Karpas-422 (cell line): ENCODE measurements around the gene UBE2J2. TPM values are rescaled to one million over a fixed set of nuclear protein-coding genes. Genes with fewer than 3 reads are reported as not detected.

Experiments
- DNase-seq: peaks from one replicate; pipeline ENCODE4 v3.0.0-alpha.2; 2015
- H2AFZ ChIP-seq: fragments of 200-600 bp; sonication (generic); 2 replicates; pipeline ENCODE4 v1.6.1; 2014; ENCODE audit warnings: antibody characterized with exemption, low read length, mixed read lengths
- H3K27ac ChIP-seq: fragments of 200-600 bp; sonication (generic); 2 replicates; pipeline ENCODE4 v1.5.1; 2014; ENCODE audit warnings: mild to moderate bottlenecking, low read length, moderate library complexity
- H3K27me3 ChIP-seq: fragments of 200-600 bp; sonication (generic); 2 replicates; pipeline ENCODE4 v1.6.1; 2014; ENCODE audit warnings: low read length, mixed read lengths
- H3K36me3 ChIP-seq: fragments of 200-600 bp; sonication (generic); 2 replicates; pipeline ENCODE4 v1.6.1; 2014; ENCODE audit warnings: low read length, mixed read lengths; ENCODE audit not compliant: insufficient read depth
- H3K4me1 ChIP-seq: fragments of 200-600 bp; sonication (generic); 2 replicates; pipeline ENCODE4 v1.6.1; 2014; ENCODE audit warnings: mild to moderate bottlenecking, low read length, mixed read lengths
- H3K4me2 ChIP-seq: fragments of 200-600 bp; sonication (generic); 2 replicates; pipeline ENCODE4 v1.6.1; 2014; ENCODE audit warnings: low read length, low read depth, mild to moderate bottlenecking; ENCODE audit not compliant: poor library complexity, severe bottlenecking
- H3K4me3 ChIP-seq: fragments of 200-600 bp; sonication (generic); 2 replicates; pipeline ENCODE4 v1.5.1; 2014; ENCODE audit warnings: mild to moderate bottlenecking, antibody characterized with exemption, low read length, mixed read lengths
- H3K79me2 ChIP-seq: fragments of 200-600 bp; sonication (generic); 2 replicates; pipeline ENCODE4 v1.6.1; 2014; ENCODE audit warnings: mild to moderate bottlenecking, low read length, mixed read lengths
- H3K9ac ChIP-seq: fragments of 200-600 bp; sonication (generic); 2 replicates; pipeline ENCODE4 v1.6.0; 2014; ENCODE audit warnings: low read length
- H3K9me2 ChIP-seq: fragments of 200-600 bp; sonication (generic), shearing (Covaris generic); replicated peaks from 2 replicates; pipeline ENCODE4 v1.6.0; 2014; ENCODE audit warnings: mild to moderate bottlenecking, low read length, moderate library complexity; ENCODE audit not compliant: insufficient read depth
- H3K9me3 ChIP-seq: fragments of 300-700, 200-600 bp; sonication (generic); 2 replicates; pipeline ENCODE4 v1.6.1; 2014; ENCODE audit warnings: low read length, mixed read lengths
- H4K20me1 ChIP-seq: fragments of 200-600 bp; sonication (generic); 2 replicates; pipeline ENCODE4 v1.6.1; 2014; ENCODE audit warnings: mild to moderate bottlenecking, antibody characterized with exemption, low read length, low read depth; ENCODE audit not compliant: insufficient read depth
- total RNA-seq: library from RNA; depleted of rRNA; stranded (reverse); fragments of >200 nt; shearing (Covaris generic); gene quantifications from 2 replicates; pipeline ENCODE4 v1.2.3, GENCODE V29; 2014; ENCODE audit warnings: low replicate concordance

The UBE2J2 gene
- total RNA-seq, 1 experiment from 2014 or later: 46.1 TPM

DNA sequence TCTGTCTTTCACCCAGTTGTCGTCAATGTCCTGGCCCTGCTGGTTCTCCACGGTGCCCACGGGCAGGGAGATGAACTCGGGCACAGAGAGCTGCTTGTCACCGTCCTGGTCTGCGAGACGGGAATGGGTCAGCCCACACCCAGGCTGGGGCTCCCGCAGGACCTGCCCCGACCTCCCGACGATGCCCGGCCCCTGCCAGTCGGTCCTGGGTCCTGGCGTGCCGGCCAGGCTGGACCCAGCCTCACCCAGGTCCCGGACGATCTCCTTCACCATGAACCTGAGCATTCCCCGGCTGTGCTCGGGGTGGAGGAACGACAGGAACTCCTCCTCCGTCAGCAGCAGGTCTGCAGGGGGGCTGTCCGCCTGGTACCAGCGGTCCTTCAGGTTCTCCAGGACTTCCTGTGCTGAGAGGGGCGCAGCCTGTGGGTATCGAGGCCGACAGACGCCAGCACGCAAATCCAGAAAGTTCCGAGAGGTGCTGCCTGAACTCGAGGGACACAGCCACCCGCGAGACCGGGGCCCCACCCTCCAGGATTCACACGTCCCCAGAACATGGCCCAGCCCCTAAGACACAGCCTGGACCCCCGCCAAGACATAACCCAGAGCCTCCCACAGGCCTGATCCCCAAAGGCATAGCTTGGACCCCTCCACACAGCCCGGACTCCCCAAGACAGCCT is 55.0 kb downstream of the UBE2J2 start:
- no peaks in the 10 kb centered on the region for H3K36me3 ChIP-seq
- H3K9me3 ChIP-seq: no peaks in the 10 kb centered on the region
- no peaks in the 10 kb centered on the region for H3K79me2 ChIP-seq
- no peaks in the 10 kb centered on the region for H3K4me1 ChIP-seq
- H3K9ac ChIP-seq: no peak overlapping the region
- no peak overlapping the region for H3K27ac ChIP-seq
- no peaks in the 10 kb centered on the region for H3K27me3 ChIP-seq
- H3K9me2 ChIP-seq: no peaks in the 10 kb centered on the region
- H2AFZ ChIP-seq: no peak overlapping the region
- DNase-seq: no peak
- no peak overlapping the region for H3K4me2 ChIP-seq
- H4K20me1 ChIP-seq: peaks cover 23% of the 10 kb centered on the region; the same call in 1 of the 2 replicates
- H3K4me3 ChIP-seq: no peak overlapping the region

DNA sequence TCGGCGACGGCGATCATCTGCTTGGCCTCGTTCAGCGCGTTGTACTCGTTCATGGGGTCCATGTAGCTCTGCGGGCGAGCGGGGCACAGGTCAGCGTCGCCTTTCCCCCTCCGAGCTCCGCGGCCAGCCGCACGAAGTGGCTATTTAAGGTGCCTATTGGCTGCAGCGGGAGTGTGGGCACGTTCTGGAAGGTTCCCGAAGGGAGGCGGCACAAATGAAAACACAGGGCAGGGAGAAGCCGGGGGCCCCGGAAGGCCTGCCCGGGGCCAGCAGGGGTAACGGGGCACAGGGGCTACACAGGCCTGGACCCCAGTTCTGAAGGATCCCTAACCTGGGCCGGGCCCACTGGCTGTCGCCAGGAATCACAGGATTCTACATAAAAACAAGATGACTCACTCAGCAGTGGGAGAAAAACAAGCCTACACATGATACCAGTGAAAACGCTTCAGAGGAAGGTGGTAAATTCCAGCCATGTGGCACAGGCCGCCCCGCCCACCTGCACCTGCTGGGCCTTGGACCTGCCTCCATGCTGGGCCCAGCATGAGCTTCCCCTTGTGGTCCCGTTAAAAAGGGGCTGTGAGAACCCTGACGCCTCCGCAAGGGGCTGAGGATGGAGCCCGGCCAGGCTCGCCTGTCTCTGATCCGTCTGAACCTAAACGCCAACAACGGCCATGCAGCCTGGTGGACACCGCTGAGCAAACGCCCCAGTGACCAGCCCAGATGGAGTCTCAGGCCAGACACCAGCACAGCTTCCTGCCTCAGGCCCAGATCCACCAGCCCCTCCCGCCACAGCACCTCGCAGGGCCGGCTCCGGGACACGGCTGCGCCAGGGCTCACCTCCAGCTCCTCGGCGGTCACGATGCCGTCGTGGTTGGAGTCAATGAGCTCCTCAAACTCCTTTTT is 55.8 kb downstream of the UBE2J2 start:
- no peak overlapping the region for H3K4me2 ChIP-seq
- DNase-seq: no peak
- no peaks in the 10 kb centered on the region for H3K36me3 ChIP-seq
- H3K9me3 ChIP-seq: no peaks in the 10 kb centered on the region
- no peaks in the 10 kb centered on the region for H3K9me2 ChIP-seq
- no peaks in the 10 kb centered on the region for H3K27me3 ChIP-seq
- H3K4me1 ChIP-seq: no peaks in the 10 kb centered on the region
- H3K27ac ChIP-seq: no peak overlapping the region
- no peak overlapping the region for H3K9ac ChIP-seq
- no peak overlapping the region for H2AFZ ChIP-seq
- peaks cover 23% of the 10 kb centered on the region; the same call in 1 of the 2 replicates for H4K20me1 ChIP-seq
- H3K79me2 ChIP-seq: no peaks in the 10 kb centered on the region
- H3K4me3 ChIP-seq: no peak overlapping the region

DNA sequence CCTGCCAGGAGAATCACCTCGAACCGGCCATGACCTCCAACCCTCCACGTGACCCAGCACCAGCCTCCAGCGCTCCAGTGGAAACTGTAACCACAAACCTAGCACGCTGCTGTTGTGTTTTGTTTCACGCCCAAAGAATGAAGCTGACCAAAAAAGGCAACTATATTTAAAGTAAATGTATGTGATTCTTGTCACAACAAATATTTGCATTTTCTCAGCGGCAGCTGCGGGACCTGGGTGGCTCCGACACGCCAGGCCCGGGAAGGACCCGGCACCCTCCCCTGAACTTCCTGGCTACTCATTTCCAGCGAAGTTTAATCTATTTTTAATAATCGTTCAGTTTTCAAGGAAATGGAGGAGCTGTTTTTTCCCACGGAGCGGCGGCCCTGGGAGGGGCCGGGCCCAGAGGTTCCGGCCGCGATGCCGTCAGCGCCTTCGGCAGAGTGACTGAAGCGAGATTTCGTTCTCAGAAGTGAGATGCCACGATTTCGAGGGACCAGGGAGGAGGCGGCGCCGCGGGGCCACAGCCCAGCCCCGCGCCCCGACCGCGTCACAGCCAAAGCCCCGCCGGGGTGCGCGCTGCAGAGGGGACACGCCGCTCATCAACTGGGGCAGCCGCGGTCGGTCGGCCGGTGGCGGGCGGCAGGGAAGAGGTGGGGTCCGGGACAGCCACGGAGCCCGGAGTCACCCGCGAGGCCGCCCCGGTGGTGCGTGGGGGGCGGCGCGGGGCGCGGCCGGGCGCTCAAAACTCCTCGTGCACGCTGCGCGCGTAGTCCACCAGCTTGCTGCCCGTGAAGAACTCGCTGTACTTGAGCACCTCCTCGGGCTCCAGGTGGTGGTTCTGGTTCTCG is 56.7 kb downstream of the UBE2J2 start:
- Histone ChIP-seq H3K9ac (no peak overlapping the region), H3K27me3 (no peaks in the 10 kb centered on the region), H3K9me2 (no peaks in the 10 kb centered on the region), H3K4me2 (no peak overlapping the region), H3K4me1 (no peaks in the 10 kb centered on the region), H3K79me2 (no peaks in the 10 kb centered on the region), H3K9me3 (no peaks in the 10 kb centered on the region), H2AFZ (no peak overlapping the region), H3K4me3 (no peak overlapping the region), H4K20me1 (peaks cover 23% of the 10 kb centered on the region; the same call in 1 of the 2 replicates), H3K36me3 (no peaks in the 10 kb centered on the region), H3K27ac (no peak overlapping the region)
- no peak for DNase-seq

DNA sequence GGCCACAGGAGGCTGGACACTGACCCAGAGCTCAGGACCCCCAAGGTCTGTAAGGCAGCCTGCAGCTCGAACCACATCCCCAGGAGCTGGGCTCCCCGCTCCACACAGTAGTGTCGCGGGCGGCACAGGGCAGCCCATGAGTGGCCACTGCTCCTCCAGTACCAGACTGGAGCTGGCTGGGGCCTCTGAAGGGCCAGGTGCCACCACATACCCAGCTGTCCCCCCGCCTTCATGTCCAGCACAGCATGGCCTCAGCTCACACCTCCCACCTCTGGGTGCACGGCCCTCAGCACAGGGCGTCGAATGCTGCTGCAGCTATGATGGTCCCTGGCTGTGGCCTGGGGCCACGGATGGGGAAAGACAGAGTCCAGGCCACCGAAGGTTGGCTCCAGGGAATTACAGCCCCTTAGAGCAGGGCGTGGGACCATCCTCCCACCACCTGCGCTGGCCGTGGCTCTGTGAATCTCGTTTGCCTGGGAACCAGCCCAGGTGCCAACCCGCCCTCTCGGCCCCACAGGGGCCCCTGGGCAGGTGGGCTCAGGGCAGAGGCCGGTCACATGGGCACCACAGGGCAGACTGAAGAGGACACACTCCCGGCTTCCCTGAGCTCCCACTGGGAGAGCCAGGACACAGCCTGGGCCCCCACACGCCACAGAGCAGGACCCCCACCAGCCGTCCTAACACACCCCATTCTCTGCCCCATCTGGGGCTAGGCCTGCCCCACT is 57.6 kb downstream of the UBE2J2 start:
- no peaks in the 10 kb centered on the region for H3K79me2 ChIP-seq

DNA sequence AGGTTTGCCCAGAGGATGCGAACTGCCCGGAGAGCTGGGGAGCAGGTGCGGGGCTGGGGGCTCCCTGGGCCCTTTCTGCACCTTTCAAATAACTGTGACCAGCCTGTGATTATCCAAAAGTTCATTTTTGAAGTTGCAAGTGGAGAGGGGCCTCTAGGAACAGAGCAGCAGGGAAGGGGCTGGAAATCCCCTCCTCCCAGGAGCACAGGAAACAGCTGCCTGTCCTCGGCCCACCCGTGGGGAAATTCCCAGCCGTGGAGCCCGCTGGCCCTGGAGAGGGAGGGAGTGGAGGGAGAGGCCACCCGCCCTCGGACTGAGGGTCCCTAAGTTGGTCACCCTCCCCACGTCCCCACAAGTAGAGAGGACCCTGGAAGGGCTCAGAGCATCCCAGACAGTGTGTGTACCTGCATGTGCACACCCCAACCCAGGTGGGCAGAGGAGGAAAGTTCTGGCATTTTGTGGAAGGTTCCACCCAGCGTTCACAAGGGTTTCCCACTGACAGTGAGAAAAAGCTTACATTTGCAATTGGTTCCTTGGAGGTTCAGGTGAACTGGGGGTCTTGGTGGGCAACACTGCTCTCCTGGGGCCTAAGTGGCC is 58.5 kb downstream of the UBE2J2 start:
- peaks cover 18% of the 10 kb centered on the region; the same call in 1 of the 2 replicates for H4K20me1 ChIP-seq
- no peak overlapping the region for H3K27ac ChIP-seq
- H3K9ac ChIP-seq: no peak overlapping the region
- no peaks in the 10 kb centered on the region for H3K9me3 ChIP-seq
- no peak overlapping the region for H3K4me3 ChIP-seq
- H3K4me1 ChIP-seq: no peaks in the 10 kb centered on the region
- H3K79me2 ChIP-seq: no peaks in the 10 kb centered on the region
- DNase-seq: no peak
- no peak overlapping the region for H2AFZ ChIP-seq
- no peaks in the 10 kb centered on the region for H3K9me2 ChIP-seq
- no peaks in the 10 kb centered on the region for H3K36me3 ChIP-seq
- H3K4me2 ChIP-seq: no peak overlapping the region
- H3K27me3 ChIP-seq: no peaks in the 10 kb centered on the region

More for the DNA sequence above, 57.6 kb downstream of the UBE2J2 start:
- H3K4me2 ChIP-seq: no peak overlapping the region
- no peak overlapping the region for H3K27ac ChIP-seq
- H3K27me3 ChIP-seq: no peaks in the 10 kb centered on the region
- no peaks in the 10 kb centered on the region for H3K36me3 ChIP-seq
- no peak overlapping the region for H3K9ac ChIP-seq
- no peak overlapping the region for H3K4me3 ChIP-seq
- H3K9me3 ChIP-seq: no peaks in the 10 kb centered on the region
- DNase-seq: no peak
- no peaks in the 10 kb centered on the region for H3K9me2 ChIP-seq
- H4K20me1 ChIP-seq: peaks cover 19% of the 10 kb centered on the region; the same call in 1 of the 2 replicates
- no peaks in the 10 kb centered on the region for H3K4me1 ChIP-seq
- no peak overlapping the region for H2AFZ ChIP-seq

DNA sequence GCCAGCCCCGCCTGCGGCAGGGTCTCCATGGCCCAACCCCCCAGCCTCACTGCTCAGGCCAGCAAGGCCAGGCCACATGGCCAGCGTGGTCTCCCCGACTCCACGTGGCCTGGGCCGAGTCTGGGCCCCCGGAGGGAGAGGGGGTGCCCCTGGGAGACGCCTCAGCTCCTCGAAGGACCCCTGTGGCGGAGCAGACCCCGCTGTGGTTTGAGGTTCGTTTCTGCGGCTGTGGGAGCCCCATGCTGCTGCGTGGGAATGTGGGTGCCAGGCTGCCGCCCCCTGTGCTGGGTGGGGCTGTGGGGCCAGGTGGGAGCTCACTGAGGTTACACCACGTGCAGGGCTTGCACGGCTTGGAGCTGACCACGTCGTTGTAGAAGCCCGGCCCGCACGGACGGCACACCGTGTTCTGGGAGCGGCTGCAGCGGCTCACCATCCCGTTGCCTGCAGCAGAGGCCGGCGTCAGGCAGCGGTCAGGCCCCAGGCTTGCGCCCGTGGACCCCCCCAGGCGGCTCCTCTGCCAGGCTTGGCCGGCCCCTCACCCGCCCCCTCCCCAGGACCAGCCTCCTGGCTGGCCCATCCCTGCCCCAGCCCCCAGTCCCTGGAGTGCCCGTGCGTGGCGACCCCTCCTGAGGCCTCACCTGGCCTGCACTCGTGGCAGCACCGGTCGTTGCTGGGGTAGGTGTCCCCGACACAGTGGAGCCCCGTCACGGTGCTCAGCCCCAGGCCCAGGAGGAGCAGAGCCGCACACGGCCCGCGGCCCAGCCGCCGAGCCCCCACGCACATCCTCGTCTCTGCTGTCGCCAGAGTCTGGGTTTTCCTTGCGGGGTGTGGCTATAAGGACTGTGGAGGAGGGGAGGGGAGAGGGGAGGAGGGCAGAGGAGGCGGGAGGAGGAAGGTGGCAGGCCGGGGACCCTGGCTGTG is 60.0 kb downstream of the UBE2J2 start, which contains the start of gene TNFRSF4:
TSS of gene TNFRSF4 (minus strand) at position 809 of the 921 bp plus-strand sequence. CDS start at position 783, 26 bp downstream.
- H3K4me3 ChIP-seq: no peak within 1 kb of the TSS
- no peak within 1 kb of the TSS for H2AFZ ChIP-seq
- no peak within 1 kb of the TSS for H3K9ac ChIP-seq
- H3K4me1 ChIP-seq: peaks cover 5% of the 10 kb centered on the region
- H3K9me2 ChIP-seq: no peaks in the 10 kb centered on the region
- peaks cover 20% of the 10 kb centered on the region; the same call in 1 of the 2 replicates for H4K20me1 ChIP-seq
- H3K36me3 ChIP-seq: no peaks in the 10 kb centered on the region
- H3K27ac ChIP-seq: no peak within 1 kb of the TSS
- DNase-seq: no peak
- H3K79me2 ChIP-seq: no peaks in the 10 kb centered on the region
- H3K27me3 ChIP-seq: no peaks in the 10 kb centered on the region
- H3K9me3 ChIP-seq: no peaks in the 10 kb centered on the region
- H3K4me2 ChIP-seq: no peak within 1 kb of the TSS
